HG02623 (cell line): ENCODE measurements around the gene NTRK2.
A peak's percentile ranks its signal among the peaks of the same experiment; 100 is the strongest.
"Not testable (repeated sequence)": the region's sequence is repeated elsewhere in the genome, so short reads cannot be mapped to it uniquely, and the experiment has no call there.

Experiments used
- ATAC-seq: cut with Tn5 transposase; IDR thresholded peaks from one replicate; pipeline ENCODE4 v1.9.1; 2021; ENCODE audit warnings: moderate library complexity; ENCODE audit not compliant: unreplicated experiment

NTRK2 gene

DNA sequence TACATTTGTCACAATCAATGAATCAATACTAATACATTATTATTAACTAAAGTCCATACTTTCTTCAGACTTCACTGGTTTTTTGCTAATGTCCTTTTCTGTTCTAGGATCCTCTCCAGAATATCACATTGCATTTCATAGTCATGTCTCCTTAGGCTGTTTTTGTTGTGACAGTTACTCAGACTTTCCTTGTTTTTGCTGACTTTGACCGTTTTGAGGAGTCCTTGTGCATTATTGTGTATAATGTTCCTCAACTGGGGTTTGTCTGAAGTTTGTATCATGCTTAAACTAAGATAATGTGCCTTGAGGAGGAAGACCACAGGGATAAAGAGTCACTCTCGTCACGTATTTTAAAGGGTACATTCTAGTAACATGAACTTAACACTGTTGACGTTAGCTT lies 376.9 kb downstream of the NTRK2 start:
- no peak for ATAC-seq

DNA sequence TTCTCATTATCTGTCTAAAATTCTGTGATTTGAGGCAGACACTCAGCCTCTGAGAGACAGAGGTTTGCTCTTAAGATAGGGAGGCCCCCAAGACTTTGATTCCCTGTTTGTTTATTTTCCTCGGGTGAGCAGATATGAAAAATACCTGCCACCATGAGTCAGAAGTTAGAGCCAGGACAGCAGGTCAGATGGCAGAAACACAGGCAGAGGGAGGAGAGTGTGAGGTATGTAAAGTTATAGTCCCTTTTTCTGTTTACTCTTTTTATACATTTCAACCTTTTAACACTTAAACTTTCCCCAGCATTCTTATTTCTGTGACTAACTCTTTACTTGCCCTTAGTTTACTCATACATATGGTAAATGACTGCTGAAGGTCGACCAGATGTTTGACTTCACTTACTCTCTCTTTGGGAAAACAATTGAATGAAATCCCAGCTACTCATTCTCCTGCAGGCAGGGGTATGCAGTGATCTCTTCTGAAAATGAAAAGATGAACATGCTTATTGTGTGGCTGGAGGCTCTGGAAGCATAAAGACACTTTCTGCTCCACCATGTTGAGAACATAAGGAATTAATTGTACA lies 383.8 kb downstream of the NTRK2 start:
- no peak for ATAC-seq

DNA sequence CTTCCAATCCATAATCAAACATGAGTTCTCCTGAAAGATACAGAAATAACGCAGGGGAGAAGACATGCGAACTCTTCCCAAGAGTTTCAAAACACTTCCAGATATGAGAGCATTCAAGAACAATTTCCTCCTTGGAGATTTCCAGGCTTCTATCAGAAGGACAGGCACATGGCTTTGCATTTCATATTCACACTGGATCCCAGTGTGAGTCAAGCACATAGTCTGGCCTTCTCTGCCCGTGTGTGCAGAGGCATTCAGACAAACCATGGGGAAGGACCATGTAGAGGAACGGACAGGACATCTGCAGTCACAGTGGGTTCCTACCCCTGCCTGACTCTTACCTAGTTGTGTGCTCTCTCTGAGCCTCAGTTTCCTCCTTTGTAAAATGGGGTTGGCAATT lies 384.5 kb downstream of the NTRK2 start:
- no peak for ATAC-seq

GRCh38 chr9:85055506-85056202 lies 386.1 kb downstream of the NTRK2 start:
- ATAC-seq = peak; percentile 46

GRCh38 chr9:85056203-85056572 lies 386.7 kb downstream of the NTRK2 start:
- peak; percentile 30 for ATAC-seq

GRCh38 chr9:85061969-85062368 lies 392.4 kb downstream of the NTRK2 start:
- no peak for ATAC-seq

- ATAC-seq = no peak
Observed at GRCh38 chr9:85062385-85063022, 393.0 kb downstream of the NTRK2 start.

DNA sequence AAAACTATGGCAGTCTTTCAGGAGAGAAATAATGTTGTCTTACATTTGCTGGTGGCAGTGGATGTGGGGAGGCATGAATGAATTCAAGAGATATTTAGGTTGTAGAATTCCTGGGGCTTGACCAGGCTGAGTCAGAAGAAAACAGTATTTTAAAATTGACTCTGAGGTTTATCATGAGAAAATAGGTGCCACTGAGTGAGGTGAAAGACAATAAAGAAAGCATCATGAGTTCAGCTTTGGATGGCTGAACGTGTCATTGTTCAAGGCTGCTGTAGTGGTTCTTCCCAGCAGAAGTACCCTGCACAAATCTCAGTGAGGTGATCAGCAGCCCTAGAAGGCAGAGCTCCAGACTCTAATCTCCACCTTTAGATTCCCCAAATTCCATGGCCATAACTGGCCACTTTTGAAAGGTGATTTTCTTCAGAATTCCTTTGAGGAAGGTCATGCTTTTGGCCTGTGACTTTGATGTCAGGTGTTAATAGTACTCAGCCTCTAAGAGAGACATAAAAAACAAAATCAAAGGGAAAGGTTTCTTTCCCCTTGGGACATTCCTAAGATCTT lies 395.4 kb downstream of the NTRK2 start:
- ATAC-seq = no peak

DNA sequence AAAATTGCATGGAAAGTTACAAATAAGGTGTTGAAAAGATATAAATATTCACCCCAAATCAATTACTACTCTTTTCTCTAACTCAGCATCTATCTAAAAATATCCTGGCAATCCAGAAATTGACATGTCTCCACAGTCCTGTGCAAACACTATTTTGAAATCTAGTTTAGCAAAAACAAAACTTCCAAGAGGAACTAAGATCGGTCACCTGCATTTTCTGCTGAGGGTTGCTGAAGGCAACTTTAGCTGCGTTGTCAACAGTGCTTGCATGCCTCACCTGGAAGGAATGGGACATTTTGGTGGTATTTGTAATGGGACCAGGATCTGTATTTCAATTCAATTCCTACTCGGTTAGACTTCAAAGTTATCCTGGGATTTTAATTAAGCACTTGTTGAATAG lies 398.3 kb downstream of the NTRK2 start:
- ATAC-seq = peak; percentile 67

GRCh38 chr9:85069421-85069820 lies 399.9 kb downstream of the NTRK2 start:
- ATAC-seq = not testable (repeated sequence)
